Measurements from ENCODE around the gene DGCR2. TPM values are rescaled to one million over a fixed set of nuclear protein-coding genes. Genes with fewer than 3 reads are reported as not detected.

DGCR2 gene
- total and polyA plus RNA-seq, 2 donors from 2014 or later, result 37.5 to 67.7 TPM

GRCh38 chr22:19040888-19041703, 81.1 kb downstream of the DGCR2 start:
- Histone ChIP-seq H3K4me3 (ENCODE audit: low read length in 3 of 3) (no peak overlapping the region), H3K27ac (ENCODE audit: low read depth in 2 of 2, low read length in 2 of 2) (no peak overlapping the region), H3K9me3 (ENCODE audit: control insufficient read depth in 2 of 3, insufficient read depth in 1 of 3, low read length in 3 of 3) (no peaks in the 10 kb centered on the region), H3K9ac (ENCODE audit: low read length in 3 of 3) (no peak overlapping the region), H3K27me3 (ENCODE audit: control insufficient read depth, insufficient read depth, low read length) (no peaks in the 10 kb centered on the region), H3K4me1 (ENCODE audit: control insufficient read depth in 2 of 3, insufficient read depth in 2 of 3, low read depth in 1 of 3, low read length in 3 of 3) (no peaks in the 10 kb centered on the region), H3K36me3 (ENCODE audit: control insufficient read depth in 2 of 3, insufficient read depth in 3 of 3, low read length in 3 of 3) (peaks cover 5 to 43% (median 34%) of the 10 kb centered on the region in 3 donors)
- intact Hi-C loops (cut with DNase I), result no loop called here
- no peak for TF ChIP-seq CTCF (IDR thresholded peaks at IDR 0.05; ENCODE audit: borderline replicate concordance, extremely low read depth, insufficient read depth)
- DNase-seq (peak in 2 of 5 donors; percentile 31 to 72), FAIRE-seq (no peak)

DNA sequence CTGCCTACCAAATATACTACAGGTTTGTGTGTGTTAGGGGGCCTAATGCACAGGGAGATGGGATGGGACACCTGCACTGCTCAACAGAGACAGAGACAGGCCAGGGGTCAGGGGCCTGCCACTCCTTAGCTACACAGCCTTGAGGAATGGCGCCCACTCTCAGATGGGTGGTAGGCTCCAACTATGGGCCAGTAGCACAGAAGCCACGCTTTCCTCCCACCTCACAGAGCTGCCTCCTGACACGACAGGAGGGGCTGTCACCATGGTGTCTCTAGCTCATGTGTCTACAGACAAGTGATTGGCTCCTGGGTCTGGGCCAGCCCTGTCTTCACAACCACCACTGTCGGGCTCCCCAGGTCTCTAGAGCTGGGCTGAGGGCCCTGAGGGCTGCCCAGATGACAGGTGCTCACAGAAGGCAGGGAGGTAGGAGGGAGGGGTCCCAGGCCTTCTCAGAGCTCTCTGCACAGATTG, 81.8 kb downstream of the DGCR2 start:
- H3K4me1 ChIP-seq (ENCODE audit: control insufficient read depth in 2 of 3, insufficient read depth in 2 of 3, low read depth in 1 of 3, low read length in 3 of 3), result no peaks in the 10 kb centered on the region
- FAIRE-seq (no peak), DNase-seq (peak in 1 of 5 donors; percentile 45)
- no peak overlapping the region for H3K4me3 ChIP-seq (ENCODE audit: low read length in 3 of 3)
- H3K9ac ChIP-seq (ENCODE audit: low read length in 3 of 3), result no peak overlapping the region
- H3K36me3 ChIP-seq (ENCODE audit: control insufficient read depth in 2 of 3, insufficient read depth in 3 of 3, low read length in 3 of 3), result peaks cover 5 to 41% (median 34%) of the 10 kb centered on the region in 3 donors
- intact Hi-C loops (cut with DNase I), result no loop called here
- no peaks in the 10 kb centered on the region for H3K9me3 ChIP-seq (ENCODE audit: control insufficient read depth in 2 of 3, insufficient read depth in 1 of 3, low read length in 3 of 3)
- no peak overlapping the region for H3K27ac ChIP-seq (ENCODE audit: low read depth in 2 of 2, low read length in 2 of 2)
- H3K27me3 ChIP-seq (ENCODE audit: control insufficient read depth, insufficient read depth, low read length), result no peaks in the 10 kb centered on the region
- TF ChIP-seq CTCF (IDR thresholded peaks at IDR 0.05; ENCODE audit: borderline replicate concordance, extremely low read depth, insufficient read depth), result no peak

- TF ChIP-seq CTCF (IDR thresholded peaks at IDR 0.05; ENCODE audit: borderline replicate concordance, extremely low read depth, insufficient read depth), result no peak
- DNase-seq, result peak in 2 of 5 donors; percentile 10 to 30
- no peaks in the 10 kb centered on the region for H3K9me3 ChIP-seq (ENCODE audit: control insufficient read depth in 2 of 3, insufficient read depth in 1 of 3, low read length in 3 of 3)
- intact Hi-C loops (cut with DNase I), result no loop called here
- FAIRE-seq, result no peak
- no peak overlapping the region for H3K27ac ChIP-seq (ENCODE audit: low read depth in 2 of 2, low read length in 2 of 2)
- no peak overlapping the region for H3K4me3 ChIP-seq (ENCODE audit: low read length in 3 of 3)
- H3K36me3 ChIP-seq (ENCODE audit: control insufficient read depth in 2 of 3, insufficient read depth in 3 of 3, low read length in 3 of 3), result peaks cover 0 to 36% (median 28%) of the 10 kb centered on the region in 3 donors
- H3K4me1 ChIP-seq (ENCODE audit: control insufficient read depth in 2 of 3, insufficient read depth in 2 of 3, low read depth in 1 of 3, low read length in 3 of 3), result no peaks in the 10 kb centered on the region
- no peak overlapping the region for H3K9ac ChIP-seq (ENCODE audit: low read length in 3 of 3)
- no peaks in the 10 kb centered on the region for H3K27me3 ChIP-seq (ENCODE audit: control insufficient read depth, insufficient read depth, low read length)
Measured at GRCh38 chr22:19039796-19040280, 82.4 kb downstream of the DGCR2 start.

All from kidney (tissue), 14 donors.